Stimulated activated CD4-positive, alpha-beta T cell treated with anti-CD3 and anti-CD28 coated beads, TNF-alpha, amount 100 ng/mL, for 1 hour (primary cell): Measurements from ENCODE around the gene SLC34A1.
A peak's percentile ranks its signal among the peaks of the same experiment; 100 is the strongest.
"Not testable (repeated sequence)": the region's sequence is repeated elsewhere in the genome, so short reads cannot be mapped to it uniquely, and the experiment has no call there.

ENCODE experiments used
- DNase-seq, 3 donors: peaks; one replicate each; pipeline ENCODE4 v3.0.0-alpha.2; 2020; ENCODE audit warnings: low read depth in 3 of 3, low spot score in 1 of 3

The SLC34A1 gene, protein sequence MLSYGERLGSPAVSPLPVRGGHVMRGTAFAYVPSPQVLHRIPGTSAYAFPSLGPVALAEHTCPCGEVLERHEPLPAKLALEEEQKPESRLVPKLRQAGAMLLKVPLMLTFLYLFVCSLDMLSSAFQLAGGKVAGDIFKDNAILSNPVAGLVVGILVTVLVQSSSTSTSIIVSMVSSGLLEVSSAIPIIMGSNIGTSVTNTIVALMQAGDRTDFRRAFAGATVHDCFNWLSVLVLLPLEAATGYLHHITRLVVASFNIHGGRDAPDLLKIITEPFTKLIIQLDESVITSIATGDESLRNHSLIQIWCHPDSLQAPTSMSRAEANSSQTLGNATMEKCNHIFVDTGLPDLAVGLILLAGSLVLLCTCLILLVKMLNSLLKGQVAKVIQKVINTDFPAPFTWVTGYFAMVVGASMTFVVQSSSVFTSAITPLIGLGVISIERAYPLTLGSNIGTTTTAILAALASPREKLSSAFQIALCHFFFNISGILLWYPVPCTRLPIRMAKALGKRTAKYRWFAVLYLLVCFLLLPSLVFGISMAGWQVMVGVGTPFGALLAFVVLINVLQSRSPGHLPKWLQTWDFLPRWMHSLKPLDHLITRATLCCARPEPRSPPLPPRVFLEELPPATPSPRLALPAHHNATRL

DNA sequence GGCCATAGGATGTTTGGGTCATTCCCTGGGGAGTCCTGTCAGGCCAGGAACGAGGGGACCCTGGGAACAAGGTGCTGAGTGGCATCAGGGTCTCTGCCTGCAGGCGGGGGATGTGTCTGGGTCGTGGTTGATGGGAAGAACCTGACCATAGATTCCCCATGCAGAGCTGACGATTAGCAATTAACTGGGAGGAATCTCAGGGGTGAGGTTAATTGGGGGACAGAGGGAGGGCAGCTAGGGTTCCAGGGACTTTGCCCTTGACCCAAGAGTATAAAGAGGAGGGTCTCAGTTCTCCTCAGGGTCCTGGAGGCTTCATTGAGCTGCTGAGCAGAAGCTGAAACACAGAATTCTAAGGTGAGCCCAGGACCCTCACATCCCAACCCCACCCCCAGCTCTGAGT is at the start of gene SLC34A1:
Gene SLC34A1, plus strand, starts transcription at position 301 of the 400 bp plus-strand sequence. CDS start 1,308 bp downstream, outside the sequence.
- no peak for DNase-seq

DNA sequence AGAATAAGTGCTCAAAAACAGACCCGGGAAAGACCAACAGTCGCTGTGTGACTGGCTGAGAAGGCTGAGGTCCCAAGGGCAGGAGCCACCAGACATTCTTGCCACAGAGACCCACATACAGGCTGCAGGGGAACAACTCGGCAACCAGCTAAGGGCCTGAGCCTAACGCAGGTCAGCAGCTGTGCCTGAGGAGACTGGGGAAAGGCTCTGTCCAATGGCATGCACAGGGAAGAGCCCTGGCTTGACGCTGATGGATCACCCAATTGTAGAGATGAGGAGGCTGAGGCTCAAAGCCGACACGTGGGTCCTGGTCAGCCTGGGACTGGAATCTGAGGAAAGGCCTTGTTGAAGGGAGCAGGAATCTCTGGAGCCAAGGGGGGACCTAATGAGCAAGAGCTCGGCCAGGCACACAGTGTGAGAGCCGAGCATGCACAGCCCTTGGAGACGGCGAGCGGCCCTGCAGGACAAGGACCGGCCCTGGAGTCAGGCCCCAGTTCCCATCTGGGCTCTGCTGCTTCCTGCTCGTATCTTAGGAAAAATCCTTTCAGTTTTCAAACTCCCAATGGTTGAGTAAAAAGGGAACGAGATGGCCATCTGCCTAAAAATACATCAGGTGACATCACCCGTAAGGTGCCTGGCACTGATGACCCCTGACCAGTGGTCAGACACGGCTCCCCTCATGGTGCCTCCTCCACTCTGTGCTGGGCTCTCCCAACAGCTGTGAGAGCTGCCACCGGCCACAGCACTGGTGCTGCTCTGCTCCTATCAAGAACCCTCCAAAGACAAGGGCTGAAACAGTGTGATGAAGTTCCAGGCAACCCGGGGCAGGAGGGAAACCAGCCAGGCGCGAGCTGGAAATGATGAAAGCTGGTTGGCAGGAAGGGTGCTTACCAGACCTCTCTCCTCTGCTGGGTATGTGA is 49.2 kb upstream of the SLC34A1 start:
- DNase-seq, result no peak

DNA sequence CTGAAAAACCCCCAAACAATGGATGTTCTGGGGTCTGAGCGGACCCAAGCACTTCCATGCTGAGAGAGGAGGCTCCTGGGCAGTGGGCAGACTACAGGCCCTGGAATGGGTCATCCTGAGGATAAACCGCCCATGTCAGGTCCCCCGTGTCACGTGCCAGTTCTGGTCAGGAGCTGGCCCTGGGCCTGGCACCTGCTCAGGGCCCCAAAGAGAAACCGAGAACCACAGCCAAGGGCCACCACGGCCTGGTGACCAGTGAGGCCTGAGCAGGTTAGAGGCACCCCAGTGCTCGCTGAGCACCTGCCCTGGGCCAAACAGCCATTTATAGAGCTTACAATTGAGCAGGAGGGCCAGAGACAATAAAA is 48.6 kb upstream of the SLC34A1 start:
- DNase-seq, result no peak

DNA sequence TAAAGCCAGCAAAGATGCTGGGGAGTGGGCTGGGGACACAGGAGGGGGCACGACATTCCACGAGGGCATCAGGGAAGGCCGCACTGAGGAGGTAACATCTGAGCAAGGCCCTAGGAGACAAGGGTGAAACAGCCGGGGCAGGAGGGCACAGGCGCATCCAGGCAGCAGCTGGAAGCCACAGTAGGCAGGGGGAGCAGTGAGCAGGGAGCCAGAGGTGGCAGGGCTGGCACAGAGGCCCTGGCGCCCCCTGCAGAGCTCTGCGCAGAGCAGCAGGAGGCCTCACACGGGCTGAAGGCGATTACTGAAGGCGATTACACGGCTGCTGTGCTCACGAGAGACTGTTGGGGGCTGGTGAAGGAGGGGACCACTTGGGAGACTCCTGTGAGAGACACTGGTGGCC is 48.1 kb upstream of the SLC34A1 start:
- no peak for DNase-seq

DNA sequence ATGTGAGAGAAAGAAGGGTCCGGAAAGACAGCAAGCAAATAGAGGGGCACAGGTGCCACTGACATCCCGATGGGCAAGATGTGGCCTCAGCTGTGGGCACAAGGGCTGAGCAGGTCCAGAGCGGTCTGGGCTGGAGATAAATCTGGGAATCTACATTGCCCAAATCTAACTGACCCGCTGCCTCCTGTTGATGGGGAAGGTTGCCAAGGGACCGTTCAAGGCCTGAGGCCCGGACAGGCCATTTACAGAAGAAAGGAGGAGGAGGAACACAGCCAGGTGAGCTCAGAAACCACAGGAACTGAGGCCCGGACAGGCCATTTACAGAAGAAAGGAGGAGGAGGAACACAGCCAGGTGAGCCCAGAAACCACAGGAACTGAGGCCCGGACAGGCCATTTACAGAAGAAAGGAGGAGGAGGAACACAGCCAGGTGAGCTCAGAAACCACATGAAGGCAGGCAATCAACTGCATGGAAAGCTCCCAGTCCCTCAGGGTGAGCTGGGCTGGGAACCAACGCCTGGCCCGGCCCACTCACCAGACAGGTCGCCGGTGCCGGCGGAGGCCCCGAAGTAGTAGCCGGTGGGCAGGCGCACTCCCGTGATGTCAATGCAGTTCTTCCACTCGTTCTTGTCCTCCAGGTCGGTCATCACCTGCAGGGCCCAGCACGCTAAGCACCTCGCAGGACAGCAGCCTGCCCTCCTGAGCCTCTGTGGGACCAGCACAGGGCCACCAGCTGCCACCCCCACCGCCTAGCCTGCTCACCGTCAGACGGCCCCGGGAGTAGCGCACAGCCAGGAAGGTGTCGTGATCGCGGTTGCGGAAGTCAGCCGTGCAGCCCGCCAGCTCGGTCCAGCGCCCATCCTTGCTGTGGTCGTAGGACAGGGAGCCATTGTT is 47.4 kb upstream of the SLC34A1 start:
- DNase-seq, result no peak

DNA sequence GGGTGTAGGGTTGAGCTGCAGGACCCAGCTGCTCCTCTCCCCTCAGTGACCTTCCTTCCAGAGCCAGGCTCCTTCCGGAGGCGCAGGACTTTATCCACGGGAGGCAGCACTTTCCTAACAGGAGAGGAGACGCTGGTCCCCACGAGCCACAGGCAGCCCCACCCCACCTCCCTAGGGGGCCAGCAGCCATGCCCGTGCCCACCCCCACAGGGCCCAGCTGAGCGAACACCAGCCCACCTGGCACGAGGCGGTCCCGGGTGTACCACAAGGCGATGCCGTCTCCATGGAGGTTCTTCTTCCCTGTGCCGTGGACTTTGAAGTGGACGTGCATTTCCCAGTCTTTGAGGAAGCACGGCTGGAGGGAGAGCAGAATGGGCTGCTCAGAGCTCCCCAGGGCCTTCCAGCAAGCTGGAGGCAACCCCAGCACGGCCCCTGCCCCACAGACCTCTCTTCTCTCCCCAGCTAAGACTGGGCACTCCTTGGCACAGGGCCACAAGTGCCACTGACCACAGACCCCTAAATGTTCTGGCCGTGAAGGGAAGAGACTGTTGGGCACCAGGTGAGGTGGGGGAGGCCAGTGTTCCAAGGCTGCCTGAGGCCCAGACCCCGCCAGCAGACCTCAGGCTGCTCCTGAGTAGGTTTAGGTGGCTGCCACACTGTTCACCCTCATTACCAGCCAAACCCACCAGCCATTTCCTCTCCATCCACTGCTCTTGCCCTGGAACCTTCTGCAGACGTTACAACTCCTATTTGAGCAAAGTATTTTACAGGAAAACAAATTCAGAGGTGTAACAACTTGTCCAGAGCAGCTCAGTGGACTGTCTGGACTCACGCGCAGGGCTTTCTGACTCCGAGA is 45.8 kb upstream of the SLC34A1 start:
- no peak for DNase-seq

DNA sequence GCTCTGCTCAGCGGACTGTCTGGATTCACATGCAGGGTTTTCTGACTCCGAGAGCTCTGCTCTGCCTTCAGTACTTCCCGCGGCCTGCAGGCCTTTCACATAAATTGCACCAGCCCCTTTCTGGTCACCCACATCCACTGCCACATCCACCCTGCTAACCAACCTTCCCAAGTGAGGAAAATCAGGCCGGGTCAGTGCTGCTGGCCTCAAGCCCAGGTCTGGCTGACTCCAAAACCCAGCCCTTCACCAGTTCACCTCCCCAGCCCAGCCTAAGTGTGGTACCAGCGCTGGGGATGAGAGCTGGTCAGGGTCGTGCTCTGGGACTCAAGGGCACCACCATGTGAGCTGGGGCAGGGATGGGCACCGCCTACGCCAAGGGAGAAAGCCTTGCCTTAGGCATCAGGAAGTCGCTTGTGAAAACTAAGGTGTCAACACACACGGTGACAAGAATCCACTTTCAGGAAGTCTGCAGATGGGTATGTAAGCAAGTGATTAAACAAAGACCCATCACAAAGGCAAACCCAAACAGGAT is 45.1 kb upstream of the SLC34A1 start:
- no peak for DNase-seq

DNA sequence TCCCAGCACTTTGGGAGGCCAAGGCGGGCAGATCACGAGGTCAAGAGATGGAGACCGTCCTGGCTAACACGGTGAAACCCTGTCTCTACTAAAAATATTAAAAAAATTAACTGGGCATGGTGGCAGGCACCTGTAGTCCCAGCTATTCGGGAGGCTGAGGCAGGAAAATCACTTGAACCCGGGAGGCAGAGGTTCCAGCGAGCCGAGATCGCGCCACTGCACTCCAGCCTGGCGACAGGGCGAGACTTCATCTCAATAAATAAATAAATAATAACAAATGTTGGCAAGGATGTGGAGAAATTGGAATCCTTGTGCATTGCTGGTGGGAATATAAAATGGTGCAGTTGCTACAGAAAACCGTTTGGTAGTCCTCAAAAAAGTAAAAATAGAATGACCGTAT is 41.2 kb upstream of the SLC34A1 start:
- not testable (repeated sequence) for DNase-seq

DNA sequence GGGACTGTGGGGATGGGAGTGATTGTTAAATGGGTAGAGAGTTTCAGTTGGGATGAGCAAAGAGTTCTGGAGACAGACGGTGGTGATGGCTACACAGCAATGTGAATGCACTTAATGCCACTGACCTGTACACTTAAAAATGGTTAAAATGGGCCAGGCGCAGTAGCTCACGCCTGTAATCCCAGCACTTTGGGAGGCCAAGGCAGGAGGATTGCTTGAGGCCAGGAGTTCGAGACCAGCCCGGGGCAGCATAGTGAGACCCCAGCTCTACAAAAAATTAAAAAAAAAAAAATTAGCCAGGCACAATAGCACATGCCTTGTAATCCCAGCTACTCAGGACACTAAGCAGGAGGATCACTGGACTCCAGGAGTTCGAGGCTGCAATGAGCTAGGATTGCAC is 40.5 kb upstream of the SLC34A1 start:
- DNase-seq, result no peak

DNA sequence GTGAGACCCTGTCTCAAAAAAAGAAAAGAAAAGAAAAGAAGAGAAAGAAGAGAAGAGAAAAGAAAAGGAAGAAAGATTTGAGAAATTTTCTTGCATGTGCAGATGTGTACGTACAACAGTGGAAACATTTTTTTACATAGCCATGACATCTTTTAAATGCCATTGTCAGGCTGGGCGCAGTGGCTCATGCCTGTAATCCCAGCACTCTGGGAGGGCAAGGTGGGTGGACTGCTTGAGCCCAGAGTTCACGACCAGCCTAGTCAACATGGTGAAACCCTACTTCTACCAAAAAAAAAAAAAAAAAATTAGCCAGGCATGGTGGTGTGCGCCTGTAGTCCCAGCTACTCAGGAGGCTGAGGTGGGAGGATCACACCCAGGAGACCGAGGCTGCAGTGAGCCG is 39.3 kb upstream of the SLC34A1 start:
- DNase-seq, result no peak

DNA sequence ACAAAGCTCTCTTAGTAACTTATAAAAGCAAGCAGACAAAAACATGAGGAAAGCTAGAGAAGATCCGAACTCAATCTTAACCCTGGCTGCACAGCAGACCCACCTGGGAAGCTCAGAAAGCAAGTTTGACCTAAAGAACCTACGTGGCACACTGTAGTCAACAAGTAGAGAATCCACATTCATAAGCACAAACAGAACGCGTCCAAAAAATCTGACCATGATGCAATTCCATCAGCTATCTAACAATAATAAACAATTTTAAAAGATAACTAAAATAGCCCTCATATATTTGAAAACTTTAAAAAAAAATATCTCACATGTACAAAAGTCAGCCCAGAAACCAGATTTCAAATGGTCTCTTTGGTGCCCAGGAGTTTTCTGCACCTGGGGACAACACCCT is 37.4 kb upstream of the SLC34A1 start:
- DNase-seq, result no peak

DNA sequence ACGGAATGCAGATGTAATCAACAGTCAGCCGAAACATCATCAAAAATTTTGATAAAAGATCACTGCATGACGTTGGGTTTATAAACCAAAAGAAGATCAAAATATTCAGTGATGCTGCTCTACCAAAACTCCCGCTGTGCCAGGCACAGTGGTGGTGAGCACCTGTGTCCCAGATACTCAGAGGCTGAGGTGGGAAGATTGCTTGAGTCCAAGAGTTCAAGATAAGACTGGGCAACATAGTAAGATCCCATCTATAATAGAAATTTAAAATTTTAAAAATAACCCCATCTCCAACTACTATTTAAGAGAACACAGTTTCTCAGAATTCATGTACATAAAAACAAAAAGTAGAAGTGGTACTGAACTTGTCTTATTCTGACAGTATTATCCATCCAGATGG is 36.5 kb upstream of the SLC34A1 start:
- DNase-seq, result no peak

DNA sequence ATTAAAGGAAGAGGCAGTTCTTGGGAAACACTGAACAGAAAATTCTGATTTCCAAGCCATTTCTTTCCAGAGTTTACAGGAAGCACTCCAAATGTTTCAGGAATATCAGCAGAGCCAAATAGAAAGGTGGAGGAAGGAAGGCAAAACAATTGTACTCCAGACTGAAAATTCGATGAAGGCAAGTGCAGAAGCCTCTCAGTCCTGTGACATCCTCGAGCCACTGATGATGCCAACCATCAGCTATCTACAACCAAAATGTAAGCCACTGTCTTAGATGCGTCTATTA is 34.9 kb upstream of the SLC34A1 start:
- no peak for DNase-seq

DNA sequence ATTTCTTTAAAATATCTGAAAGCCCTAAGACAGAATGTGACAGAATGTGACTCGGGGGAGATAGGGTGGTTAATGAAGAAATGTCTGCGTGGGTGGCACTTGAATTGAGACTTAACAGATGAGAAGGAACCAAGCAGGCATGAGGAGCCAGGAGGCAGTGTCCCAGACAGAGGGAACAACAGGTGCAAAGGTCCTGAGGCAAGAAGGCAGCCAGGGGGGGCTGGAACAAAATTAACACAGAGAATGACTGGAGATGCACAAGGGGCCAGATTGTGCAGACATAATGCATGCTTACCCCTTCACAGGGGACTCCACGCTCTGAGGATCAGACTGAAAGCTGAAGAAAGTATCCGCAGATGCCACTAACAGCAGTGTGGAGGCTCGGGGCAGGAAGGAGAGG is 34.5 kb upstream of the SLC34A1 start:
- DNase-seq, result no peak

DNA sequence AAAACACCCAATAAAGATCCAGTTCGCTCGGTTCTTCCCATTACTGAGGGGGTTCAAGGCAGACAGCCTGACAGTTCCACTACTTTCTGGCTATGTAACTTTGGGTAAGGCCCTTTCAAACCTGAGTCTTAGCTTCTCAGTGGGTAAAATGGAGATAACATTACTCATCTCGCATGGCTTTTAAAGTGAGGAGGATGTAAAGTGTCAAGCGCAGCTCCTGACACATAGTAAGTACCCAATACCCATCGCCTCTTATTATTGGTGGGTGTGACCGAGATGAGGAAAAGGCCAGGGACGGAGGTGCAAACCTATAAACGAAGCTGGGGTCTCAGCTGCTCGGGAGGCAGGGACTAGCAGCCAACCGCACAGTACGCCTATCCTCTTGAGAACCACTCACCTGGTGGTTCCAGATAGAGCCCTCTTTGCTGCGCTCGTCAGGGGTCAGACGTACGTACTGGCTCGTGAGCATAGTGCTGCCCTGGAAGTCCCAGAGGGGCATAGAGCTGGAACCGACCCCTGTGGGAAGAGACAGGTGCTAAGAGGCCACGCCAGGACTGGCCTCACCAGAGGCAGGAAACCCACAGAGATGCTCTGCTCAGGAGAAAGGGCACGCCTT is 33.4 kb upstream of the SLC34A1 start:
- no peak for DNase-seq

DNA sequence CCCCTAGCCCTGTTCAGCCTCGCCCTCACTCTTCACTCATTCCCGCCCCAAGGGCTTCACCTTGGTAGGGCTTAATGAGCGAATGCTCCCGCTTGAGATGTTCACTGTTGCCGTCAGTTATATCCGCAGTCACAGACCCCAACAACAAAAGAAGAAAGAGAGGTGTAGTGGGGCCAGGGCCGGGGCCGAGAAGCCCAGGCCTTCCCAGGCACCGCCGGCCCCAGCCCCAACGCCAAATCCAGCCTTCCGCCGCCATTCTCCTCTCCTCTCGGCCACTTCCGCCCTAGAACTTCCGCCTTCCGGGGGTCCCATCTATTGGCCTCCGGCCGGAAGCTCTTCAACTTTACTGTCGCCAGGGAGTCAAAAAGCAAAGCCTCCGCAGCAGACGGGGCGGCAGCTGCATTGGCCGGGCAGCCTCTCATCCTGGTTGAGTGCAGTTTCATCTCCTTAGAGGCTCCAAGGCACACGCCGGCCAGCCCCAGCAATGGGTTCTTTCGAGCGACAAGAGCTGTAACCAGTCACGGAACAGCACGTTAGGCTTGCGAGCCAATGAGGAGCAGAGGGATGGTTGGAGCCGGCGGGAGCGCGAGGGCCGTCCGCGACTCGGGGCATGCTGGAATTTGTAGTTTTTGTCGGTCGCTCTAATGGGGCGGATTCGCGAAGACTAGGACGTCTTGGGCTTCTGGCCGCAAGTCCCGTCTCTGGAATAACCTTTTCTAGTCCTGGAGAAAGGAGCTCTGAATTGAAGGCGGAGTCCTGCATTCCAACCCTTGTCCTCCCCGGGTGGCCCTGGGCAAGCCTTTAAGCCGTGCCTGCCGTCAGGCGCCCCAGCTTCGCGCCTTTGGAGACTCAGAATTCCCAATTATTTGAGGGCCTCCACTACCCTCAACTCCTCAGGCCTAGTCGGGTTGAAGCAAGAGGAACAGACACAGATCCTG is 32.6 kb upstream of the SLC34A1 start, which contains the start of gene LMAN2:
Gene LMAN2, minus strand, starts transcription at position 277 of the 938 bp plus-strand sequence. Its CDS starts 21 bp downstream, at position 256.
- peak; percentile 72 to 75 (median 74) for DNase-seq

DNA sequence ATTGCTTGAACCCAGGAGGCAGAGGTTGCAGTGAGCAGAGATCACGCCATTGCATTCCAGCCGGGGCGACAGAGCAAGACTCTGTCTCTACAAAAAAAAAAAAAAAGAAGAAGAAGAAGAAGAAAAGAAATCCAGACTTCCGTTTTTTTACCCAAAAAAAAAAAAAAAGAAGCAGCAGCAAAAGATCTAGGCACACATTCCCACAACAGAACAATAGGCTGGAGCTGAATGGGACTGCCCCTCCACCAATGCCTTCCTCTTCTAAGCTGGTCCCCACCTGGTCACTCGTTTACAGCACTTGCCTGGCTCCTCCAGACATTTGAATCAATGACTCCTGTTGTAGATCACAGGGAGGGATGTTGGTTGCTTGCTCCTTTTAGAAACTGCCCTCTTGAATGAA is 31.1 kb upstream of the SLC34A1 start:
- DNase-seq, result no peak

DNA sequence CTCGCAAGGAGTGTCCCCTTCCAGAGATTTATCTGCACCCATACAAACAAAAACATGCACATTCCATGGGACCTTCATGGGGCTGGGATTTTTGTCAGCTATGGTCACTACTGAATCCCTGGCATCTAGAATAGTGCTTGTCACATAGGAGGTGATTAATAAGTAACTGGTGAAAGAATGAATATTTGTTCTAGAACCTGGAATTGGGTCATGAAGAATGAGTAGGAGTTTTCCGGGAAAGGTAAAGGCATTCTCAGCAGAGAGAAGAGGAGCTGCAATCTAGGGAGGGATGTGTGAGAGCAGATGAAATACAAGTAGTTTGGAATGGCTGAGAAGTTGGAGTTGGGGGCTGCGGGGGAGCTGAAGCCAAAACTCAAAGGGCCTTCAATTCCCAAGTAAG is 30.0 kb upstream of the SLC34A1 start:
- DNase-seq, result no peak
